RPMI7951 (cell line): Measurements from ENCODE around the gene BLID. TPM values are rescaled to one million over a fixed set of nuclear protein-coding genes. Genes with fewer than 3 reads are reported as not detected.

Experiments
- DNase-seq: peaks from one replicate; pipeline ENCODE4 v3.0.0-alpha.2; 2012; ENCODE audit warnings: low read depth
- total RNA-seq: library from RNA; depleted of rRNA; stranded (reverse); fragments of >200 nt; shearing (Covaris generic); gene quantifications from 2 replicates; pipeline ENCODE4 v1.2.3, GENCODE V29; 2014

Gene BLID
- total RNA-seq, 1 experiment from 2014 or later: 3.4 TPM

- no peak for DNase-seq
These were observed 9.0 kb downstream of the BLID start for GRCh38 chr11:122107045-122107444.

- DNase-seq: peak; percentile 73
These were observed 10.8 kb downstream of the BLID start for GRCh38 chr11:122105044-122105758.

DNA sequence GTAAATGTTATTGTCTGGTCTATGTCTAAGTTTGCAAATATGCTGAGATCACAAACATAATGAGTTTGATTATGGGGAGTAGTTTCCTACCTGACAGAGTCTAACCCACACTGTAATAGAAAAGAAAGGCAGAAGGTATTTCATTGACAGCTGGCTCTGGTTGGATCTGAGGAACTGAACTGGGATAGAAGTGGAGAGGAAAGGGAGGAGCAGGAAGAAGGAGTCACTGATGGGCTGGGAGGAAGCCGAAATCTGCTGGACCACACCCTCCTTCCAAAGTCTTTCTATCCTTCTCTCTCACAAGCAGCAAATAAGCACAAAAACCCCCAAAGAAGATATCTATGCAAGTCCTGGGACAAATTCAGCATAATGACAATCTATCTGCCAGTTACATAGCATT lies 11.7 kb downstream of the BLID start:
- peak; percentile 45 for DNase-seq

DNA sequence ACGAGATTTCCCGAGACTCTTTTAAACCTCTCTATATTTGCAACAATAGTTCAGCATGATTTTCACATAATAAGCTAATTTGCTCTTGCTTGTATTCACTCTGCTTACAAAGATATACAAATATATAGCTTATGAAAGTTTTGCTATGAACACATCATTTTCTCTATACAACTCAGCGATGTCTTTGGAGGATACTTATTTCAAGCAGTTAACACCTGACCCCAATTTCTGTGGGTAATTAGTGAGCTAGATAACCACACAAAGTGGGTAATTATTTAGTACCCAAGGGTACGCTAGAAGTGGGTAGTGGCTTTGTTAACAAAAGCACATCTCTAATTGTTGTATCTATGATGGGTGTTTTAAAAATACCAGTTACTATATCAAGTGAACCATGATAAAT lies 12.3 kb downstream of the BLID start:
- DNase-seq: no peak

- peak; percentile 58 for DNase-seq
These were observed 12.7 kb downstream of the BLID start for GRCh38 chr11:122103321-122103720.

DNA sequence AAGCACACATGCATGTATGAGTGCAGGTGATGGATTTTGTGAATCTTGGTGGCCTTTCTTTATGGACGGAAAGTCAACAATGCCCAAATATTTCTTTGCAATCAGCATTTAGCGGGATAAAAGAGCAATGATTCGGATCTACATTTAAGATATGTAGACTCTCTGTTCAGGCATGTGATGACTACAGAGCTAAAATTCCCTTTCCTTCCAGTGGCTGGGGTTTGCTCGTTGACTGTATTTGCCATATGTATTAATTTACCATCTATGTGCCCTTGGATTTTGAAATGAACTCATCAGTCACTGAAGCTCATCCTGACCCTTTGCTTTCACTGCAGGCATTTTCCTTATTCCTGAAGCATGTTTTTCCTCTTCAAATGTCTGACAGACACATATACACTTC lies 13.6 kb downstream of the BLID start:
- DNase-seq: no peak

DNA sequence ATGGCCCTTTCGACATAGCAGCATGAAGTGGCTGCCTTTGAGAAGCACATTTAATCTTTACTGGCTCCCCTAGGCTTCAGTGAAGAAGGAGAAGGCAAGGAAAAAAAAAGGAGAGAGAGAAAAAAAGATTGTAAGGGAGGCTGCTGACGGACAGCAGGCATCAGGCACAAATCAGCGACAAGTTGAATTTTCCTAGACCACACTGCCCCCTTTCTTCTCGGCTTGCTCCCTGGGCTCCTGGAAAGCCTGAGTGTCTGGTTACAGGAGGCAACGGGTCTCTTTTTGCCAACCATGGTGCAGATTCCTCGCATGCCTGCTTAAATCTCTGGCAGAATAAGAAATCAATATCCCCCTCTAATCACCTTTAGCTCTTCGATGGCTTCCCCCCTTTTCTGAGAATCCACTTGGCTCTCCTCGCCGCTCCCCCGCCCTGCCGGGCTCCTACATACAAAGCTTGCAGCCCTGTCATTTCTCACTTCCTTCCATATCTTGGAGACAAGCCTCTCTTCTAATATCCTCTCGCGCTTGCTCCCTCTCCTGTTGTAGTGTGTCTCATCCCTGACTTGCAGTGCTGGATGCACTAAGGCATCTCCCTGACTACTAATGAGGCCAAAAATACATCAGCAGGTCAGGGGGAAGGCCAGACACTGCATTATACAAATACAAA lies 14.3 kb downstream of the BLID start:
- no peak for DNase-seq

GRCh38 chr11:122100756-122101080 lies 15.3 kb downstream of the BLID start:
- DNase-seq: no peak

DNA sequence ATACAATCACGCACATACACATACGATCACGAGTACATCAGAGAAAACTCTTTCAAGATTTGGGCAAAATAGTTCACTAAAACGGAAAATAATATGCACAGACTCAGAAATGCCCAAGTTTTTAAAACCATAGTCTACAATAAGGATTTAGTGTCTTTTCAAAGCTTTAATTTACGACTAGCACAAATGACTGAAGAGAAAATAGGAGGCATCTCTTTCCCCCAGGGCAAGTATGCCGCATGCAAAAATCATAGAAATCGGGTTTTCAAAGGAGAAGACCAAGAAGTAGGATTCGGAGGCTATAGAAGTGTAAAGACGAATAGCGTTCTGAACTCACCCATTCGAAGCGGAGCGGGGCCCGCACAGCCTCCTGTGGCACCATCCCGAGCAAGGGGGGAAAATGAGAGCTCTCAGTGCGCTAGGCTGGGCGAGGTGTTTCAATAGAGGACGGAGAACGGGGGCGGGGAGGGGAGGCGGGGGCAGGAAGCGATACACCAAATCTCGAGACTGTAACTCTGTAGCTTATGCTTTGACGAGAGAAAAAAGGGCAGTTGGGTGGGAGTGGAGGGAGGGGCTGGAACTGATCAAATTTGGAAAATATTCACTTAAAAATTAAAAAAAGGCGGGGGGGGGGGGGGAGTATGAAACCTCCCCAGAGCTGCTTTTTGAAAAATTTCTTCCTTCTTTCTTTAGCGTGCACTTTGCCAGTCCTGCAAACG lies 15.8 kb downstream of the BLID start:
- DNase-seq: no peak

DNA sequence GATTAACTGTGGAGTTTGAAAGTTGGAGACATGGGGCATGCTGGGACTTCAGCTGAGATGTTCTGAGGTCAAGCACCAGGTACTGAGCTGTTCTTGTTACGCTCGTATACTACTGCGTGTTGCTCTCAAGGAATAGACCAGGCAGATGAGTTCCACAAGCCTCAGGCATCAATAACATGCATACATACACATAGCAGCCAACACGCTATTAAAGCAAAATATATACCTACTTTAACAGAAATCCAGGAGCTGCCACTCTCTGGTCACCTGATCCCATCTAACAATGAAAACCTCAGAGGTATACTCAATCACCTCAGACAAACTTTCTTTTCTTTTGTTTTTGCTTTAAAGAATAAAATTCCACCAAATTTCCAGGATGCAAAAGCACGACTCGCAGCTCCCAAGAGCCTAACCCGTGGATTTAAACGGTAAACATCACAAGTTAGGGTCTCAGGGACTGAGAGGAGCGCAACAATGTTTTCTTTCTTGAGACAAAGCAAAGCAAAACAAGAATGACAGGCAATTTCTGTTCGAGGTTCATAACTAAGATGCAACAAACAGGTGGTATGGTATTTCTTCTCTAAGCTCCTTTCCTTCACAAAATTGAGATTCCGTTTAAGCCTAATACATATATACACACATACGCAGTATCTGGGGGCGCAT lies 16.5 kb downstream of the BLID start:
- no peak for DNase-seq

DNA sequence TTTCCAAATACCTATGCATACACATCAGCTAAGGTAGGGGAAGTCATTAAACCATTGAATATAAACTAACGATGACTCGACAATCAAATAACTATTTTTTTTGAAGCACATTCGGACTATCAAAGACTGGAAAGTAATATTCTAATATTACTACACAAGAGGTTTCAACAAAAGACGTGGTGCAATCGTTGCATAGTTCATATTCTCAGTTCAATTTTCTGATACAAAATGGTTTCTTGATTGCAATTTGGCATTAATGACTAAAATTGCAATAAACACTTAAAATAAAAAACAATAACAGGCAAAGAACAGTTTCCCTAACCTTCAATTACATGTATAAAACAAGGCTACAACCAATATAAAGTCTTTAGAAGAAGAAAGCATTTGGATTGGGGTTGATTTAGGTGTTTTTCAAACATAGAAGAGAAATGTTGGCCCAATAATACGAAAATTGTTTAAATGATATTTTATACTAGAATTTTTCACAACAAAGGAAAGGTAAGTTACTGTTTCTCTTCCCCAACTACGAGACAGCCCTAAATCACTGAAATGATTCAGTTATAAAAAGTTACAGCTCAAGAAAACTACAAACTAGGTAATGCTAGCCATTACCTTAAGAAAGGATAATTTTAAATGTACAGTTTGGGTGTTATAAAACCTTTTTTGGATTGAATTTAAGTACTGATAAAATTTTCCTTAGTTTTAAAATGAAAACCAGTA lies 17.6 kb downstream of the BLID start:
- DNase-seq: no peak

GRCh38 chr11:122097419-122098001 lies 18.5 kb downstream of the BLID start:
- no peak for DNase-seq

DNA sequence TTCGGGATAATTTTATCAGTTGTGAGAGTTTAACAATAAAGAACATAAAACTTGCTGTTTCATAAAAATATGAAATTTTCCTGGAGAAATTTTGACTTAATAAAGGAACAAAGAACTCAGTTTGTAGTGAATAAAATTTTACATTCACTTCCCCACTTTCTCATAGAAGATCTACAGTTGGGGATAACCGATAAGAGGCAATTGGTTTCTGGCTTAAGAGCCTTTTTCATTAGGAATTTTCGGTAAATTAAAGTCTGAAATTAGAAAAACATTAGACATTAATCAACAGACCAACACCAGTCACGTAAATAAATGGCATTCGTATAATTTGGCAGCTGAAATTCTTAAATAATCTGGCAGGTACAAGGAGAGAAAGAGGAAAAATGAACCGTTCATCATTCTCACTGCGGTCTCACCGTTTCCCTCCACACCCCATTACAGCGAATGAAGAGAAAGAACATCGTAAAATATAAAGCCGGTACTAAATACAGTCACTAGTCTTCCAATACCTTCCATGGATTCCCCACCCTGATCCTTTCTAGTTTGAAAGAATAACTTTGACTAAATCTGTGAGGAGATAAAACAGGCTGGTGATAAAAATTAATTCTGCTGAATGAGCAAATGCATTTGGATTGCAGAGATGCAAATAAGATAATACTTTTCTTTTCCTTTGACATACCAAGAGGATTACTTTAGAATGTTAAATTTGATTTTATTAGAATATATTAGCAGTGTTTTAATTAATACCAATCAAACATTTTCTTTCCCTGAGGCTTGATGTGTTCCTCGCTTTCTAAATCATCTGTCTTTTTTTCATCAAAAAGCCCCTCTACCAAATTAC lies 19.5 kb downstream of the BLID start:
- DNase-seq: no peak

DNA sequence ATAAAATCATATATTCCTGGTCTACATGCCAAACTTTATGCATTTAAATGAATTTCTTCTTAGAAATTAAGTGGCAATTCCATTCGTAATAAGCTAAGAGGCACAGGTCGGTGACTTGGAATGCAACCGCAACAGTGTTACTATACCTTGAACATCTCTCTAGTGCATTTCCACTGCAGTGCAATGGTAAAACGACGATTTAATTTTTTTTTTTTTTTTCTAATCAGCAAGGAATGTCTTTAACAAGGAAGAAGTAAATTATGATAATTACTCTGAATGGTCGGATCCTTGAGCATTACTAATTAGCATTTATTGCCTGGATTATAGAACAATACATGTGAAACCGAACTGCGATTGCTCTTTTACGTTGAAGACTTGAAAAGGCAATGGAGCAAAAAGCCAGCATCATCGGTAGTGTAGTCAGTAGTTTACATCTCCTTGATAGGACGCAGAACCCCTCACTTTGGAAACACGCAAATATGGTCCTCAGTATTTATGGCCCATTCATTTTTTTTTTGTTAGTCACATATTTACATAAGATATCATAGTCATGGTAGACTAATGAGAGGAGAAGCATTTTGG lies 20.2 kb downstream of the BLID start:
- DNase-seq: no peak

GRCh38 chr11:122094836-122095235 lies 21.2 kb downstream of the BLID start:
- no peak for DNase-seq

DNA sequence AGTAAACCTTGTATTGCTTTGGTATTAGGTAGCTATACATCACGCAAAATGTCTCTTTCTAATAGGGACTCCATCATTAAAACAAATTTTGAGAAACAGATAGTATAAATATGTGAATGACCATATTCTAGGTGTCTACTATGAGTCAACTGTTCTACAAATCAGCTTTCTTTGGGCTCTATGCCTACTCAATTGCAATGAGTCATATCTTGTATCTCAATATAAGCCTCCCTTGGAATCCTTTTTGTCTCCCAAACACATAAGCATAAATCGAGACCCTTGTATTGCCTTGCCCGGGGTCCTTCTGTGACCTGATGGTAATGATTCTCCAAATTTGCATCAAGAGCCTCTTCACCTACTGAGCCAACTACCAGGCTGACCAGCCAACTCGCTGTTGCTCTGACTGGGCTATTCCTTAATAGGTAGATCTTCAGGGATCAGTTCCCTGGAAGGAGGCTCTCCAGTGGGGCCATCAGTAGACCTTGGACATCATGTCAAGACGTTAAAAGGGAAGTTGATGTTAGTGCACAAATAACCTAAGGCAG lies 22.2 kb downstream of the BLID start:
- DNase-seq: peak; percentile 78

- no peak for DNase-seq
These were observed 24.2 kb downstream of the BLID start for GRCh38 chr11:122091835-122092234.

- DNase-seq: no peak
These were observed 26.9 kb downstream of the BLID start for GRCh38 chr11:122089111-122089510.

DNA sequence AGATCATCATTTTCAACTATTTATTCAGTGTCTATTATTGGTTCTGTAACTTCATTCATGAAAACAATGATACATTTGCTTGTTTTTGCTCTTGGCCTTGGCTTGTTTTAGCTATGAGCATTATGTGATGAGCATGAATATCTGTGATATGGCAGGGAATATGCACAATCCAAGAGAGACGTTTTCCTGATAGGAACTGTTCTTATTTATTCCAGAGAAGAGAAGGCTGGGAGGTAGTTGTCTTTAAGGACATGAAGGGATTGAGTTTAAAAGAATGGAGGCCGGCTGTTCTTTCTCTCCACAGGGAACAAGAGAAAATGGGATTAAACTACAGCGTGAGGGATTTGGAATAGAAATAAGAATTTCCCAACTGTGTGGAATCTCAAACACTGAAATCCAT lies 30.3 kb downstream of the BLID start:
- DNase-seq: no peak

DNA sequence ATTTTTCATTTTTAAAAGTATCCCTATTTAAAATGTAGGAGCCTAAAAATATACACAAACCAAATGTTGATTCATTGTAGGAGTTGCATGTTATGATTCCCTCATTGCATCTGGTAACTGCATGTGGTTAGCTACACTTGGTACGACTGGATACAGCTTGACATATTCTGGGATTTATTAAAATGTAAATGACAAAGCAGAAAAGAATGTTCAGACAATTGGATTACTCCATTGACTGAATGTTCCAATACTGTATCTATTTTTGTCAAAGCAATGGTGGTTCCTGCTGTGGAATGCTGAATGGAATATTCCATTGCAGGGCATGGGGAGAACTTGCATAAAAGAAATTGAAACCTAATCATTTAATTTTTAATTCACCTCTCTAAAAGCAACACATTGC lies 30.8 kb downstream of the BLID start:
- DNase-seq: peak; percentile 94
